Measurements from ENCODE around the gene RHOF.
A peak's percentile ranks its signal among the peaks of the same experiment; 100 is the strongest.
"Not testable (repeated sequence)": the region's sequence is repeated elsewhere in the genome, so short reads cannot be mapped to it uniquely, and the experiment has no call there.

RHOF gene

GRCh38 chr12:121769831-121770301, 23.6 kb downstream of the RHOF start:
- Histone ChIP-seq H3K4me3 (ENCODE audit: low read depth, low read length) (no peak overlapping the region), H3K36me3 (ENCODE audit: insufficient read depth, low read length) (no peaks in the 10 kb centered on the region), H3K4me1 (ENCODE audit: control insufficient read depth, insufficient read depth, low read length, unreplicated experiment) (peaks cover 38% of the 10 kb centered on the region), H2AFZ (ENCODE audit: low read length, unreplicated experiment) (no peak overlapping the region), H3K27me3 (ENCODE audit: insufficient read depth, low read length) (no peaks in the 10 kb centered on the region), H3K79me2 (ENCODE audit: control insufficient read depth, insufficient read depth, low read length, unreplicated experiment) (no peaks in the 10 kb centered on the region), H3K27ac (ENCODE audit: low read depth, low read length) (no peak overlapping the region)

- Histone ChIP-seq H3K27ac (ENCODE audit: low read depth, low read length) (no peak overlapping the region), H3K4me3 (ENCODE audit: low read depth, low read length) (no peak overlapping the region), H3K27me3 (ENCODE audit: insufficient read depth, low read length) (no peaks in the 10 kb centered on the region), H3K79me2 (ENCODE audit: control insufficient read depth, insufficient read depth, low read length, unreplicated experiment) (no peaks in the 10 kb centered on the region), H3K36me3 (ENCODE audit: insufficient read depth, low read length) (no peaks in the 10 kb centered on the region), H3K4me1 (ENCODE audit: control insufficient read depth, insufficient read depth, low read length, unreplicated experiment) (peaks cover 38% of the 10 kb centered on the region), H2AFZ (ENCODE audit: low read length, unreplicated experiment) (no peak overlapping the region)
These were observed 24.1 kb downstream of the RHOF start for GRCh38 chr12:121769297-121769830.

GRCh38 chr12:121767525-121768016, 25.9 kb downstream of the RHOF start:
- no peaks in the 10 kb centered on the region for H3K79me2 ChIP-seq (ENCODE audit: control insufficient read depth, insufficient read depth, low read length, unreplicated experiment)
- H2AFZ ChIP-seq (ENCODE audit: low read length, unreplicated experiment) = no peak overlapping the region
- no peaks in the 10 kb centered on the region for H3K27me3 ChIP-seq (ENCODE audit: insufficient read depth, low read length)
- H3K4me1 ChIP-seq (ENCODE audit: control insufficient read depth, insufficient read depth, low read length, unreplicated experiment) = peaks cover 32% of the 10 kb centered on the region
- no peaks in the 10 kb centered on the region for H3K36me3 ChIP-seq (ENCODE audit: insufficient read depth, low read length)
- peak overlapping the region; percentile 1; the same call in 1 of the 2 replicates for H3K4me3 ChIP-seq (ENCODE audit: low read depth, low read length)
- peak overlapping the region; percentile 13; the same call in 1 of the 2 replicates for H3K27ac ChIP-seq (ENCODE audit: low read depth, low read length)

- Histone ChIP-seq H3K36me3 (ENCODE audit: insufficient read depth, low read length) (no peaks in the 10 kb centered on the region), H3K79me2 (ENCODE audit: control insufficient read depth, insufficient read depth, low read length, unreplicated experiment) (no peaks in the 10 kb centered on the region), H3K27me3 (ENCODE audit: insufficient read depth, low read length) (no peaks in the 10 kb centered on the region), H3K4me3 (ENCODE audit: low read depth, low read length) (no peak overlapping the region), H3K27ac (ENCODE audit: low read depth, low read length) (no peak overlapping the region), H2AFZ (ENCODE audit: low read length, unreplicated experiment) (no peak overlapping the region), H3K4me1 (ENCODE audit: control insufficient read depth, insufficient read depth, low read length, unreplicated experiment) (peaks cover 32% of the 10 kb centered on the region)
These were observed 27.0 kb downstream of the RHOF start for GRCh38 chr12:121766290-121767039.

GRCh38 chr12:121765573-121765972, 27.9 kb downstream of the RHOF start:
- Histone ChIP-seq H2AFZ (ENCODE audit: low read length, unreplicated experiment) (no peak overlapping the region), H3K79me2 (ENCODE audit: control insufficient read depth, insufficient read depth, low read length, unreplicated experiment) (no peaks in the 10 kb centered on the region), H3K27ac (ENCODE audit: low read depth, low read length) (no peak overlapping the region), H3K36me3 (ENCODE audit: insufficient read depth, low read length) (no peaks in the 10 kb centered on the region), H3K4me3 (ENCODE audit: low read depth, low read length) (no peak overlapping the region), H3K27me3 (ENCODE audit: insufficient read depth, low read length) (no peaks in the 10 kb centered on the region), H3K4me1 (ENCODE audit: control insufficient read depth, insufficient read depth, low read length, unreplicated experiment) (peaks cover 32% of the 10 kb centered on the region)

- H3K4me1 ChIP-seq (ENCODE audit: control insufficient read depth, insufficient read depth, low read length, unreplicated experiment) = peaks cover 32% of the 10 kb centered on the region
- H3K27me3 ChIP-seq (ENCODE audit: insufficient read depth, low read length) = no peaks in the 10 kb centered on the region
- no peaks in the 10 kb centered on the region for H3K36me3 ChIP-seq (ENCODE audit: insufficient read depth, low read length)
- no peak overlapping the region for H2AFZ ChIP-seq (ENCODE audit: low read length, unreplicated experiment)
- no peaks in the 10 kb centered on the region for H3K79me2 ChIP-seq (ENCODE audit: control insufficient read depth, insufficient read depth, low read length, unreplicated experiment)
- H3K27ac ChIP-seq (ENCODE audit: low read depth, low read length) = no peak overlapping the region
- no peak overlapping the region for H3K4me3 ChIP-seq (ENCODE audit: low read depth, low read length)
These were observed 28.7 kb downstream of the RHOF start for GRCh38 chr12:121764808-121765207.

- no peak overlapping the region for H3K27ac ChIP-seq (ENCODE audit: low read depth, low read length)
- H2AFZ ChIP-seq (ENCODE audit: low read length, unreplicated experiment) = no peak overlapping the region
- H3K27me3 ChIP-seq (ENCODE audit: insufficient read depth, low read length) = no peaks in the 10 kb centered on the region
These were observed 31.2 kb downstream of the RHOF start for GRCh38 chr12:121762269-121762668.

GRCh38 chr12:121758536-121758935, 35.0 kb downstream of the RHOF start:
- H3K36me3 ChIP-seq (ENCODE audit: insufficient read depth, low read length) = not testable (repeated sequence)

More at GRCh38 chr12:121762269-121762668, 31.2 kb downstream of the RHOF start:
- H3K4me3 ChIP-seq (ENCODE audit: low read depth, low read length) = no peak overlapping the region
- no peaks in the 10 kb centered on the region for H3K79me2 ChIP-seq (ENCODE audit: control insufficient read depth, insufficient read depth, low read length, unreplicated experiment)
- H3K4me1 ChIP-seq (ENCODE audit: control insufficient read depth, insufficient read depth, low read length, unreplicated experiment) = peaks cover 22% of the 10 kb centered on the region
- no peaks in the 10 kb centered on the region for H3K36me3 ChIP-seq (ENCODE audit: insufficient read depth, low read length)

GRCh38 chr12:121755591-121755990, 37.9 kb downstream of the RHOF start:
- no peaks in the 10 kb centered on the region for H3K4me1 ChIP-seq (ENCODE audit: control insufficient read depth, insufficient read depth, low read length, unreplicated experiment)
- H3K36me3 ChIP-seq (ENCODE audit: insufficient read depth, low read length) = no peaks in the 10 kb centered on the region
- no peaks in the 10 kb centered on the region for H3K27me3 ChIP-seq (ENCODE audit: insufficient read depth, low read length)
- no peak overlapping the region for H2AFZ ChIP-seq (ENCODE audit: low read length, unreplicated experiment)
- no peak overlapping the region for H3K4me3 ChIP-seq (ENCODE audit: low read depth, low read length)
- no peak overlapping the region for H3K27ac ChIP-seq (ENCODE audit: low read depth, low read length)
- H3K79me2 ChIP-seq (ENCODE audit: control insufficient read depth, insufficient read depth, low read length, unreplicated experiment) = no peaks in the 10 kb centered on the region

More at GRCh38 chr12:121758536-121758935, 35.0 kb downstream of the RHOF start:
- not testable (repeated sequence) for H3K27me3 ChIP-seq (ENCODE audit: insufficient read depth, low read length); H2AFZ ChIP-seq (ENCODE audit: low read length, unreplicated experiment); H3K79me2 ChIP-seq (ENCODE audit: control insufficient read depth, insufficient read depth, low read length, unreplicated experiment); H3K4me3 ChIP-seq (ENCODE audit: low read depth, low read length); H3K4me1 ChIP-seq (ENCODE audit: control insufficient read depth, insufficient read depth, low read length, unreplicated experiment); H3K27ac ChIP-seq (ENCODE audit: low read depth, low read length)

GRCh38 chr12:121754836-121755235, 38.7 kb downstream of the RHOF start:
- Histone ChIP-seq H3K4me1 (ENCODE audit: control insufficient read depth, insufficient read depth, low read length, unreplicated experiment) (no peaks in the 10 kb centered on the region), H3K4me3 (ENCODE audit: low read depth, low read length) (no peak overlapping the region), H3K27ac (ENCODE audit: low read depth, low read length) (no peak overlapping the region), H3K36me3 (ENCODE audit: insufficient read depth, low read length) (no peaks in the 10 kb centered on the region), H3K79me2 (ENCODE audit: control insufficient read depth, insufficient read depth, low read length, unreplicated experiment) (no peaks in the 10 kb centered on the region), H2AFZ (ENCODE audit: low read length, unreplicated experiment) (no peak overlapping the region), H3K27me3 (ENCODE audit: insufficient read depth, low read length) (no peaks in the 10 kb centered on the region)

GRCh38 chr12:121753844-121754264, 39.6 kb downstream of the RHOF start:
- Histone ChIP-seq H2AFZ (ENCODE audit: low read length, unreplicated experiment) (no peak overlapping the region), H3K27ac (ENCODE audit: low read depth, low read length) (no peak overlapping the region), H3K79me2 (ENCODE audit: control insufficient read depth, insufficient read depth, low read length, unreplicated experiment) (no peaks in the 10 kb centered on the region), H3K4me3 (ENCODE audit: low read depth, low read length) (no peak overlapping the region), H3K36me3 (ENCODE audit: insufficient read depth, low read length) (no peaks in the 10 kb centered on the region), H3K4me1 (ENCODE audit: control insufficient read depth, insufficient read depth, low read length, unreplicated experiment) (peaks cover 5% of the 10 kb centered on the region), H3K27me3 (ENCODE audit: insufficient read depth, low read length) (no peaks in the 10 kb centered on the region)
